K562 (cell line): ENCODE data around the gene PGGHG. TPM values are rescaled to one million over a fixed set of nuclear protein-coding genes. Genes with fewer than 3 reads are reported as not detected.

Experiments
- ARID4B ChIP-seq: sonication (generic); formaldehyde crosslinking; IDR thresholded peaks from 2 replicates; pipeline ENCODE4 v1.8.0; 2022; ENCODE audit warnings: mild to moderate bottlenecking, missing genetic modification reagents
- ATF1 ChIP-seq, 2 experiments: fragments of 450-650 bp in 1 of 2; IDR thresholded peaks; 2 replicates each; pipeline ENCODE4 v1.6.1; 2016; ENCODE audit warnings: missing compliant biosample characterization in 1 of 2, missing genetic modification characterization in 1 of 2
- ATF6 ChIP-seq: sonication (generic); formaldehyde crosslinking; IDR thresholded peaks from 2 replicates; pipeline ENCODE4 v1.4.0; 2020; ENCODE audit warnings: mild to moderate bottlenecking, missing genetic modification reagents
- BHLHE40 ChIP-seq: IDR thresholded peaks from 2 replicates; pipeline ENCODE4 v1.6.1; 2011; ENCODE audit warnings: low read length, improper control_type of control experiment
- CREB1 ChIP-seq, 2 experiments: sonication (generic) in 1 of 2; formaldehyde crosslinking in 1 of 2; IDR thresholded peaks; 2 replicates each; pipeline versions ENCODE4 v1.6.1 to v1.8.0; 2012 to 2022; ENCODE audit warnings: inconsistent platforms in 1 of 2, mild to moderate bottlenecking in 1 of 2, missing genetic modification reagents in 1 of 2, moderate library complexity in 1 of 2
- IFI16 ChIP-seq: fragments of 250-450 bp; sonication (Bioruptor Pico); IDR thresholded peaks from 2 replicates; pipeline ENCODE4 v2.1.2; 2022; ENCODE audit warnings: mild to moderate bottlenecking, inconsistent platforms
- ILK ChIP-seq: fragments of 450-650 bp; IDR thresholded peaks from 2 replicates; pipeline ENCODE4 v1.6.1; 2016; ENCODE audit warnings: missing genetic modification characterization, low read depth, mild to moderate bottlenecking, missing compliant biosample characterization, moderate library complexity, borderline replicate concordance
- KDM5B ChIP-seq: fragments of 200-600 bp; sonication (generic); IDR thresholded peaks from 2 replicates; pipeline ENCODE4 v1.6.1; 2012; ENCODE audit warnings: low read depth, mild to moderate bottlenecking, moderate library complexity, low read length, control low read depth, inconsistent platforms; ENCODE audit not compliant: insufficient replicate concordance
- MLX ChIP-seq, 2 experiments: fragments of 450-650 bp in 1 of 2; sonication (generic) in 1 of 2; formaldehyde crosslinking; conservative IDR thresholded peaks; 2 replicates each; pipeline versions ENCODE4 v1.4.0 to v1.8.1; 2020 to 2022; ENCODE audit warnings: mild to moderate bottlenecking in 1 of 2, missing genetic modification reagents in 1 of 2
- NR3C1 ChIP-seq: sonication (generic); formaldehyde crosslinking; IDR thresholded peaks from 2 replicates; pipeline ENCODE4 v1.8.1; 2022; ENCODE audit warnings: missing genetic modification reagents
- PHTF2 ChIP-seq: fragments of 250-450 bp; sonication (Bioruptor Pico); IDR thresholded peaks from 2 replicates; pipeline ENCODE4 v1.5.0; 2021; ENCODE audit warnings: mild to moderate bottlenecking
- PRMT5 ChIP-seq: sonication (generic); formaldehyde crosslinking; IDR thresholded peaks from 2 replicates; pipeline ENCODE4 v1.5.0; 2020; ENCODE audit warnings: missing genetic modification reagents
- PURB ChIP-seq: sonication (generic); formaldehyde crosslinking; IDR thresholded peaks from 2 replicates; pipeline ENCODE4 v1.9.0; 2021; ENCODE audit warnings: low read depth, mild to moderate bottlenecking, missing genetic modification reagents
- SIN3B ChIP-seq: fragments of 450-650 bp; IDR thresholded peaks from 2 replicates; pipeline ENCODE4 v1.6.1; 2017; ENCODE audit warnings: low read depth, mild to moderate bottlenecking, moderate library complexity
- SMAD3 ChIP-seq: fragments of 450-650 bp; formaldehyde crosslinking; conservative IDR thresholded peaks from 2 replicates; pipeline ENCODE4 v1.4.0; 2020; ENCODE audit warnings: mild to moderate bottlenecking
- polyA plus RNA-seq, 8 experiments: library from polyadenylated mRNA; depleted of rRNA in 4 of 8; stranded (reverse) in 5 of 8; unstranded in 3 of 8; fragments of >200 nt; fragmentation: Nextera tagmentation in 2 of 8; fragmentation: Illumina TruSeq in 1 of 8; extraction: Ambion mirVana in 2 of 8; extraction: Trizol in 1 of 8; gene quantifications; 2 replicates each; pipeline versions ENCODE4 v1.2.1 to v1.2.3, GENCODE V29; 2011 to 2014; ENCODE audit warnings: inconsistent platforms in 1 of 8, missing spikeins in 1 of 8
- total RNA-seq, 7 experiments: library from RNA; depleted of rRNA in 6 of 7; stranded (reverse); fragments of >200 nt in 6 of 7; fragmentation: Illumina TruSeq in 2 of 7; extraction: Trizol in 2 of 7; gene quantifications; 2 replicates each; pipeline versions ENCODE4 v1.2.1 to v1.2.3, GENCODE V29; 2011 to 2021; ENCODE audit warnings: low replicate concordance in 1 of 7
- TF ChIP-seq, protein P1 (sequence below): fragments of 250-450 bp; sonication (Bioruptor Pico); IDR thresholded peaks from 2 replicates; pipeline ENCODE4 v1.9.0; 2021; ENCODE audit warnings: mild to moderate bottlenecking, inconsistent platforms
- TF ChIP-seq, protein P2 (sequence below): fragments of 250-450 bp; sonication (Bioruptor Pico); IDR thresholded peaks from 2 replicates; pipeline ENCODE4 v1.9.0; 2021; ENCODE audit warnings: mild to moderate bottlenecking

PGGHG gene
- total and polyA plus RNA-seq, 9 of the 15 experiments (the other 6 are each of a cell fraction or from before 2014, with no cell fraction given), result 0.38 to 85.1 (median 18.1) TPM

- TF ChIP-seq SMAD3 (CRISPR knock-in tag) (no peak), BHLHE40 (peak; percentile 43; the same call in 1 of the 2 replicates), IFI16 (no peak), PURB (no peak), MLX (CRISPR knock-in tag; conservative IDR thresholded peaks at IDR 0.05) (no peak; a peak in 1 of 4 replicates), ILK (tag) (no peak), ATF6 (no peak), ARID4B (CRISPR knock-in tag) (peak; percentile 59), KDM5B (no peak), SIN3B (no peak), PHTF2 (CRISPR knock-in tag) (peak; percentile 26; the same call in 1 of the 2 replicates), ATF1 (CRISPR knock-in tag; IDR thresholded peaks at IDR 0.05) (no peak), ATF1 (tag; IDR thresholded peaks at IDR 0.05) (peak; percentile 41), NR3C1 (CRISPR knock-in tag) (0 out of 2 replicates have a peak, but pooled peaks have one; percentile 27), CREB1 (IDR thresholded peaks at IDR 0.05) (no peak), CREB1 (CRISPR knock-in tag; IDR thresholded peaks at IDR 0.05) (0 out of 2 replicates have a peak, but pooled peaks have one; percentile 25), PRMT5 (CRISPR knock-in tag) (no peak)
- TF ChIP-seq, protein P1, sequence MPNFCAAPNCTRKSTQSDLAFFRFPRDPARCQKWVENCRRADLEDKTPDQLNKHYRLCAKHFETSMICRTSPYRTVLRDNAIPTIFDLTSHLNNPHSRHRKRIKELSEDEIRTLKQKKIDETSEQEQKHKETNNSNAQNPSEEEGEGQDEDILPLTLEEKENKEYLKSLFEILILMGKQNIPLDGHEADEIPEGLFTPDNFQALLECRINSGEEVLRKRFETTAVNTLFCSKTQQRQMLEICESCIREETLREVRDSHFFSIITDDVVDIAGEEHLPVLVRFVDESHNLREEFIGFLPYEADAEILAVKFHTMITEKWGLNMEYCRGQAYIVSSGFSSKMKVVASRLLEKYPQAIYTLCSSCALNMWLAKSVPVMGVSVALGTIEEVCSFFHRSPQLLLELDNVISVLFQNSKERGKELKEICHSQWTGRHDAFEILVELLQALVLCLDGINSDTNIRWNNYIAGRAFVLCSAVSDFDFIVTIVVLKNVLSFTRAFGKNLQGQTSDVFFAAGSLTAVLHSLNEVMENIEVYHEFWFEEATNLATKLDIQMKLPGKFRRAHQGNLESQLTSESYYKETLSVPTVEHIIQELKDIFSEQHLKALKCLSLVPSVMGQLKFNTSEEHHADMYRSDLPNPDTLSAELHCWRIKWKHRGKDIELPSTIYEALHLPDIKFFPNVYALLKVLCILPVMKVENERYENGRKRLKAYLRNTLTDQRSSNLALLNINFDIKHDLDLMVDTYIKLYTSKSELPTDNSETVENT (CRISPR knock-in tag), result 0 out of 2 replicates have a peak, but pooled peaks have one; percentile 8
- TF ChIP-seq, protein P2, sequence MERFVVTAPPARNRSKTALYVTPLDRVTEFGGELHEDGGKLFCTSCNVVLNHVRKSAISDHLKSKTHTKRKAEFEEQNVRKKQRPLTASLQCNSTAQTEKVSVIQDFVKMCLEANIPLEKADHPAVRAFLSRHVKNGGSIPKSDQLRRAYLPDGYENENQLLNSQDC (CRISPR knock-in tag), result no peak
These were observed 977 bp upstream of the PGGHG start (continued) for GRCh38 chr11:287821-288477.
